ENCODE measurements around the gene S100A9.

Gene S100A9

DNA sequence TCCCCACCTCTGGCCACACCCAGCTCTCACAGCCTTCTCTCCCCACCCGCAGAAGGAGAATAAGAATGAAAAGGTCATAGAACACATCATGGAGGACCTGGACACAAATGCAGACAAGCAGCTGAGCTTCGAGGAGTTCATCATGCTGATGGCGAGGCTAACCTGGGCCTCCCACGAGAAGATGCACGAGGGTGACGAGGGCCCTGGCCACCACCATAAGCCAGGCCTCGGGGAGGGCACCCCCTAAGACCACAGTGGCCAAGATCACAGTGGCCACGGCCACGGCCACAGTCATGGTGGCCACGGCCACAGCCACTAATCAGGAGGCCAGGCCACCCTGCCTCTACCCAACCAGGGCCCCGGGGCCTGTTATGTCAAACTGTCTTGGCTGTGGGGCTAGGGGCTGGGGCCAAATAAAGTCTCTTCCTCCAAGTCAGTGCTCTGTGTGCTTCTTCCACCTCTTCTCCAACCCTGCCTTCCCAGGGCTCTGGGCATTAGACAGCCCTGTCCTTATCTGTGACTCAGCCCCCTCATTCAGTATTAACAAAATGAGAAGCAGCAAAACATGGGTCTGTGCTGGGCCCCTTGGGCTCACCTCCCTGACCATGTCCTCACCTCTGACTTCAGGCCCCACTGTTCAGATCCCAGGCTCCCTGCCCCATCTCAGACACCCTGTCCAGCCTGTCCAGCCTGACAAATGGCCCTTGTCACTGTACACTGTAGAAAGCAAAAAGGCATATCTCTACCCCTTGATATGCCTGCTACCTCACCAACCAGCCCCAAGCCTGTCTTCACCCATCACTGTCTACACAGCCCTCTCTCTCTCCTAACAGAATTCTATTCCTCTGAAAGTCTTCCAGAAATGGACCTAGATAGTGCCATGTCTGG lies 3.2 kb downstream of the S100A9 start:
- DNase-seq, result no peak

- DNase-seq, result no peak
Measured at GRCh38 chr1:153361480-153362109, 3.9 kb downstream of the S100A9 start.

DNA sequence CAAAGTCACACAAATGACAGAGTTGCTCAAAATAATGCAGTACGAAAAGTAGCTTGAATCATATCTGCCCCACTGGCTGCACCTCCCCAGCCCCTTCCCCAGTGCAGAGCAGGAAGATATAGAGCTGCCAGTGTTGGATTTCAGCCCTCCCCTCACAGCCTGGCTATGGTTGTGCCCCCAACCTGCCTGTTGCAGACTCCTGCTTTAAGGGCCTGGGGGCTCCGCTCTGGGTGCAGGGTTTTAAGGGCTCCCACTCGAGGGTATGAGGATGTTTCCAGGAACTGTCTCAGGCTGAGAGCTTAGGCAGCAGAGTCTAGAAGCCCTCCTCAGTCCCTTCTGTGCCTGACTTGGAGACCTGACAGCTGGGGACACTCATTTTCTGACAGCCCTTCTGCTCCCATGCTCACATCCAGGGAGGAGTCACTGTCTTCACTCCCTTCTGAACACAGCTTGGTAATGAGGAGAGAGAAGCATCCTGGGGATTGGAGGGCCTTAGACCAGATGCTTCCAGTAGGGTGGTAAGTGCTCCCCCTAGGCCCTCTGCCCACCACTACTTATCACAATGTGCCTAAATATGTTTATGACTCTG lies 4.6 kb downstream of the S100A9 start:
- no peak for DNase-seq

GRCh38 chr1:153363641-153364040 lies 6.0 kb downstream of the S100A9 start:
- no peak for DNase-seq

DNA sequence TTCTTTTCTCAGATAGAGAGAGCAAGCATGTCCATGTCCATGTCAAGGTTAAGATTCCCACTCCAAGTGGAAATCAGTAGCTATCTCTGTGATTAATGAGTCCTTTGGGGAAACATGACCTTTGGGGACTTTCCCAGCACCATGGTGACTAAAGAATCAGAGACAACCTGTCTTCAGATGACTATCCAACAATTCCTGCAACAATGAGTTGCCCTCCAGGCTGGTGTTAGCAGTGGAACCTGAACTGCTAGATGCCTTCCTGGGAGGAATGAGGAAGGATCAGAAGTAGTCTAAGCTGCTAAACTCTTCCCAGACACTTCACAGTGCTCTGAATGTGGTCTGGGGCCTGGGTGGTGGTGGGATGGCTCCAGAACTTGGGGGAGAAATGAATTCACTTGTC lies 6.5 kb downstream of the S100A9 start:
- no peak for DNase-seq

- DNase-seq, result no peak
Measured at GRCh38 chr1:153364766-153365666, 7.4 kb downstream of the S100A9 start.

DNA sequence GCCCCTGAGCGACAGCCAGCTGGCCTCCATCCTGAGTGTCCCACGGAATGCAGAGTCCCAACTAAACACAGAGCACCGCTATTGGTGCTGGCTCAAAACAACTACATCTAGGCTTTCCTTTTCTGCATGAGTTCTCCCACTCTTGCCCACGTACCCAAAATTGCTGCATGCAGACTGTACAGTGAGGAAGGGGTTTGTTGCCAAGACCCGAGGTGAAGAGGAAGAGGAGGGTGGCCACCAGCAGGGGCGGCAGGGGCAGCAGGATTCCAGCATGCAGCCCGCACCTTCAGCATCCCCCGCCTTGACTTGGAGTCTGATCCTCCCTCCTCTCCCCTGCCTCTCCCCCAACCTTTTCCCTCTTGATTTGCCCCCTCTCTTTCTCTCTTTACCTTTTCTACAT lies 8.0 kb downstream of the S100A9 start:
- DNase-seq, result no peak

DNA sequence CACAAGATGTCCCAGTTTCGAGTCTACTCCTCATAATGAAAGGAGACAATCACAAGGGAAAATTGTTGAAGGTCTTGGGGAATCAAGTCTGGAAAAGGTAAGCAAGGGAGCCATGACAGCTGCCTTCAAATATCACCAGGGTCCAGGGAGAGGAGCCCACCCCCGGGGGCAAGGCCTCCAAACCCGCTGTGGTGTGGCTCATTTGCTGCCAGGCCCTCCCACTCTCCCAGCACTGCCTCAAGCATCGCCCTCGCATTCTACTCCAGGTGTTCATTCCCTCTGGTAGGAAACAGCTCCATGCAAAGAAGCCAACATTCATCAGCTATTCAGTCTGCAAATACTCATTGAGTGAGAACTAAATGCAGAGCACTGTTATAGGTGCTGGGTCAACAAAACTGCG lies 8.6 kb downstream of the S100A9 start:
- DNase-seq, result no peak

DNA sequence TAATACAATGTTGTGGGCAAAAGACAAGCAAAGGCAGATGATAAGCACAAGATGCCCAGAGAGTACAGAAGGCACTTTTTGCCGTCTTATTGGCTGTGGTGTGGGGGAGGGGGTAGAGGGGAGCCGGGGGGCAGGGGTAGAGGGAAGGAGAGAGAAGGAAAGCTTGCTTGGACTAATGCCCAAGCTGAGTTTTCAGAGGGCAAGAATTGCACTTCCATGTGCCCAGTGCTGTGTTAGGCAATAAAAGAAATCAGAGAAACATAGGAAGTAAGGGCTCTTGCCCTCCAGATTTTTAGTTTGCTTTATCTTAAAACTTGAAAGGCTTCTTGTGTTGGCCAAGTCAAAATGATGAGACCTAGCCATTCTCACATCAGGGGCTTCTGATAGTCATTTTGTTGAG lies 9.4 kb downstream of the S100A9 start:
- no peak for DNase-seq

DNA sequence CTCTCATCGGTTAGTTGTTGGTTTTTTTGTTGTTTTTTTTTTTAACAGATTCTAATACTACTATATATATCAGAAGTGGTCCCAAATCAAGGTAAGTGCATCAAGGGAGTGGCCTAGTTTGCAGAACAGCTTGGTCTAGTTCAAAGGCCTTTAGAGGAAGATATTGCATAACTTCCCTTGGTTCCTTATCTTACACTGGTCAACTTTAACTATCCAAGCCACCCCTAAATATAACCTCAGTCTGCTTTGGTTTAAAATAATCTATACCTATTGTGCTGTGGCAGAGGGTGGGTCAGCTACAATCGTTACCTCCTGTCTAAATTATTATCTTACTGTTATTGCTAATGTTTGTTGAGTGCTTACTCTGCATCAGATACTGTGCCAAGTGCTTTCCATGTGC lies 10.8 kb downstream of the S100A9 start:
- DNase-seq, result no peak

DNA sequence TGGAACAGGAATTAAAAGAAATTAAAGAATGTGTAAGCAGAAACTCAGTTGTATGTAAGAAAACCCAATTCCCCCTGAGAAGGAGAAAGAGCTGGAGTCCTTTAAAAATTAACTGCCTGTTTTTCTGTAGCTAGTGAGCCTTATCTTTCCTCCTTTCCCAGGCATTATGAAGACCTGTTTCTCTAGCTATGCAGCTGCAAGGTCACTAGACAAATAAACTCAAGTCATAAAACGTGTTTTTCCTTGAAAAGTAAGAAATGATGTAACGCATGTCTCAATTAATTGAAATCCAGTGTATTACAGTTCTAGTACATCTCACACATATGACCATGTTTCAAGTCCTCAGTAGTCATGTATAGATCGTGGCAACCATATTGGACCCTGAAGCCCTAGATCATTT lies 12.5 kb downstream of the S100A9 start:
- DNase-seq, result no peak

DNA sequence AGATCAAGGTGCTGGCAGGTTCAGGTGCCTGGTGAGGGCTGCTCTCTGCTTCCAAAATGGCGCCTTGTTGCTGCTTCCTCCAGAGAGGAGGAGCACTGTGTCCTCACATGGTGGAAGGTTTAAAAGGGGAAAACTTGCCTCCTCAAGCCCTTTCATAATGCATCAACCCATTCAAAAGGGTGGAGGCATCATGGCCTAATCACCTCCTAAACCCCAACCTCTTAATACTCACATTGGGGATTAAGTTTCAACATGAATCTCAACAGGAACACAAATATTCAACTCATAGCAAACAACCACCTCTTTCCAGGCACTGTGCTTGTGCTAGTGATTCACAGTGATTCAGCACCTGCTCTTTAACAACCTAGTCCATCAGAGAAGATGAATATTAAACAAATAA lies 13.6 kb downstream of the S100A9 start:
- no peak for DNase-seq

- no peak for DNase-seq
Measured at GRCh38 chr1:153372571-153372970, 14.9 kb downstream of the S100A9 start.

GRCh38 chr1:153374071-153374470 lies 16.4 kb downstream of the S100A9 start:
- DNase-seq, result no peak

DNA sequence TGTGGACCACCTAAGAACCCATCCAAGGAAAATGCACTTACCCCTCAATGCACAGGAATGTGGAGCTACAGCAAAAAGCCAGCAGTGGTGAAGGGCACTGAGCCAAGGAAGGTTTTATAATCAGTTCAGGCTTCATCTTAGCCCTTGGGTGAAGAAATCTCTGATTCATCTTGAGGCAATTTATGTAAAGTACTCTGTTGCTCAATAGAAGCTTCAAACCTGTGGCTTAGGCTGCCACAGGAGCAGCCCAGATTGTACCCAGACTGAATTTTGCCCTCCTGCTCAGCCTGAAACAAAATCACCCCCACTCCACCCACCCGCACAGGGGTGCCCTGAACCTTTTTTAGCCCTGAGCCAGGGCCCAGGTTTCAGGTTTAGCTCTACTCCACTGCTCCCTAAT lies 17.9 kb downstream of the S100A9 start, which contains the start of gene S100A12:
Gene S100A12 (minus strand): TSS at position 111 of the 400 bp plus-strand sequence. CDS start 1,029 bp downstream, outside the sequence.
- DNase-seq, result peak in 1 of 58 donors; percentile 15

DNA sequence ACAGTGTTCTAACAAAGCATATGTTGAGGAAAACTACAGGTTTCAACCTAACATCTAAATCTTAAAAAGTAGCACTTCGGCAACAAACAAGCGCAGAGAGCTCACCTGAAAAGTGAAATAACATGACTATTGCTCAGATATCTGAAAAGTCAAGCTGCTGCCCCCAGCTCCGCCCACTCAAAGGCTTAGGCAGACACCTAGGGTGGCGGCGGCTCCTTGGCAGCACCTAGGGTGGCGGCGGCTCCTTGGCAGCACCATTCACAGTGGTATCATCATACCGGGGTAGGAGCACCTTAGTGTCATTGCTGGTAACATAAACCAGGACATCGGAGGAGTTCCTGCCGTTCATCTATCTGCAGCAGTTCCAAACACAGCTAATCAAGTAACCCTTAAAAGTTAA lies 21.9 kb downstream of the S100A9 start:
- no peak for DNase-seq

DNA sequence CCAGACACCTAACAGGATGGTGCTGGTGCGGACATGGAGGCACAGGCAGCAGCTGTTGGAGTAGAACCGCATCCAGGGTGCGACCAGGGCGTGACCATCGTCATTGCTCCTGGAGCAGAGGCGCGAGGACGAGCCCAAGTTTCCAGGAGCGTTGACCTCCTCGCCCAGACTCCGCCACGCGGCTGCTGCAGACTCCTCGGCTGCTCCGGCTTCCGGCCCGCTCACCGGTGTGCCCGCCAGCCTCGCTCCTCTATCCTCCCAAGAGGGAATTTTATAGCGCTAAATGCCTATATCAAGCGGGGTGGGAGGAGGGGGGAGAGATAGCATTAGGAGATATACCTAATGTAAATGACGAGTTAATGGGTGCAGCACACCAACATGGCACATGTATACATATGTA lies 23.1 kb downstream of the S100A9 start:
- no peak for DNase-seq

- DNase-seq, result no peak
Measured at GRCh38 chr1:153384958-153385580, 27.4 kb downstream of the S100A9 start.

DNA sequence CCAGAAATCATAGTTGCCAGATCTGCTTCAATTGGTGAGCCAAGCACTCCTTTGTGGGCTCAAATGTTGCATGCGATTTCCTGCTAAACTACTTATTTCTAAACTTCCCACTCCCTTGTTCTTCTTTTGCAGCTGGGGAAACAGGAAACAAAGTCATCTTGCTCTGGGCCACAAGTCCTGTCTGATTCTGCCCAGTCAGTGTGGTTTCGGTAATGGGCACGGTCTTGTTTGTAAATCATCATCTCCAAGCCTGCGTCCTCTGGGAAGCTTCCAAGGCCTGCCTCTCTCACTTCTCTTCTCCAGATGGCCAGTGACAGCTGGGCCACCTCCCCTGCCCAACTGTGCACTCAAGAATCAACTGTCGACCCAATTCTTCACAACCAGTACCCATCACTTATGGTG lies 28.8 kb downstream of the S100A9 start:
- peak in 14 of 58 donors; percentile 5 to 39 (median 12) for DNase-seq

DNA sequence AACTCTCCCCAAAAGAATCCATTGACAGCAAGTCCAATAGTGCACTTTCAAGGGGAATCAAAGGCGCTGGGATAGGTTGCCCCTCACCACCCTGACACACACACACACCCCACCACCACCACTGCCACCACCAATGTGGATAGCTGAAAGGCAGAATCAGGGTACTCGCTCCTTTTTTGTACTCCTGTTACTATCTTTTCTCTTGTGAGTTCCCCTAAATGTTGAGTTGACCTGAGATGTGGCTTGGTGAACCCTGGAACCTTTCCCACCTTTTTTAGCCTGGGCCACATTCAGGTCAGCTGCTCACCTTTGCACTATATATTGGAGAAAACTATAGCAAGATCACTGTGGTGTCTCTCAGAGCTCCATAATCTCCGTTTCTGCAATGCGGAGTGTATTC lies 29.3 kb downstream of the S100A9 start:
- no peak for DNase-seq

- no peak for DNase-seq
Measured at GRCh38 chr1:153387785-153388184, 30.1 kb downstream of the S100A9 start.

Data from anterior cingulate cortex (tissue), 58 donors.